ENCODE measurements around the gene RAX. TPM values are rescaled to one million over a fixed set of nuclear protein-coding genes. Genes with fewer than 3 reads are reported as not detected.

The RAX gene
- 0.57 to 0.94 TPM (median 0.89 TPM) in 3 replicates for total RNA-seq (2021)
- Bru-seq, nascent RNA = percentile 28 among the genes with signal in this experiment
- long read RNA-seq, experiment 1 = 0 reads
- long read RNA-seq, experiment 2, partial matches to known transcripts = 0 of 1 reads
- long read RNA-seq, experiment 2, other reads (novel, unspliced or antisense) = 0 of 1 reads
- long read RNA-seq, experiment 3 = 0 reads

DNA sequence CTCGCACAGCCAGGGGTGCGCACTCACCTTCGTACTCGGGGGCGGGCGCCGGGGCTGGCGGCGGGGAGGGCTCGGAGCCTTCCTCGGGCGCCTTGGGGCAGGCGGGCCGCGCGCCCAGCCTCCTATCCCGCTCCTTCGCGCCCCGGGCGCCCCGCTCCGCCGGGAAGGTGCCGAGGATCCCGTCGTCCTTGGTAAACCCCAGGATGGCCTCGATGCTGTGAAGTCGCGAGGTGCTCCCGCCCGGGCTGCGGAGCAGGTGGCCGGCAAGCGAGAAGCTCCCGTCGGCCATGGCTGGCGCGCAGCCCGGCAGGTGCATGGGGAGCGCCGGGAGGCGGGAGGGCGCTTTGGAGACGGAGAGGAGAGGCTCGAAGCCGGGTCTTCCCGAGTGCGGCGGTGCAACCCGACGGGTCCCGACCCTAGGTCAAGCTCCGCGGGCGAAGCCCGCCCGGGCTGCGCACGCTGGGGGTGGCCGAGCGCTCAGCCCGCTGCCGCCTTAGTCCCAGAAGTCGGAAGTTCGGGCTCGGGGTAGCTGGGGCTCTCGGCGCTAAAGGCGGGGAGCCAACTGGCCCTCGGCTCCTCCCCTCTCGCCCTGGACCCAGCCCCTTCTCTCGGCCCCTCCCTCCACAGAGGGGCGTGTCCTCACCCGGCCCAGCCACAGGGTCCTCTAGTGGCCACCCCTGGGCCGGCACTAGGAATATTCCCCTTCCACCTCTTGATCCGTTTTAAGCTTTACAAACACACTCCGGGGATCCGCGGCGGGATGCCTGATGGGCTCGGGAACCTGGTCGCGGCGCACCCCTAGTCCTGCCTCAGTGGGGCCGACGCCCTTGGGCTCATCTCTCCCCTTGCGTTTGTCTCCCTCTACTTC lies at the start of gene RAX:
TSS of gene RAX (minus strand) at position 564 of the 868 bp plus-strand sequence. CDS start at position 316, 248 bp downstream.
- Mint-ChIP-seq H3K9me3 (no peaks in the 10 kb centered on the region), H3K4me3 (peak within 1 kb of the TSS; percentile 84), H3K36me3 (no peaks in the 10 kb centered on the region), H3K4me1 (peaks cover 53% of the 10 kb centered on the region), H3K27ac (no peak within 1 kb of the TSS), H3K27me3 (ENCODE audit: low read depth) (peaks cover 97% of the 10 kb centered on the region)
- DNase-seq (ENCODE audit: low spot score) = peak; percentile 94
- ChIA-PET POLR2A (interaction anchor here (0.6 to 1.5 kb wide), 3 partner anchors 9 to 237 kb away, joined by 3 to 12 read pairs (median 4); no protein-coding TSS in a partner anchor), CTCF (interaction anchor here (0.7 to 3.9 kb wide), 17 partner anchors 9 to 632 kb away, joined by 3 to 28 read pairs (median 5); partner anchors contain the start of genes CCBE1, CPLX4 and GRP)
- peak; percentile 75 for ATAC-seq
- TF ChIP-seq FOXP1 (CRISPR knock-in tag; IDR thresholded peaks at IDR 0.05; ENCODE audit: borderline replicate concordance) = peak; percentile 99
- TF ChIP-seq, protein P1, sequence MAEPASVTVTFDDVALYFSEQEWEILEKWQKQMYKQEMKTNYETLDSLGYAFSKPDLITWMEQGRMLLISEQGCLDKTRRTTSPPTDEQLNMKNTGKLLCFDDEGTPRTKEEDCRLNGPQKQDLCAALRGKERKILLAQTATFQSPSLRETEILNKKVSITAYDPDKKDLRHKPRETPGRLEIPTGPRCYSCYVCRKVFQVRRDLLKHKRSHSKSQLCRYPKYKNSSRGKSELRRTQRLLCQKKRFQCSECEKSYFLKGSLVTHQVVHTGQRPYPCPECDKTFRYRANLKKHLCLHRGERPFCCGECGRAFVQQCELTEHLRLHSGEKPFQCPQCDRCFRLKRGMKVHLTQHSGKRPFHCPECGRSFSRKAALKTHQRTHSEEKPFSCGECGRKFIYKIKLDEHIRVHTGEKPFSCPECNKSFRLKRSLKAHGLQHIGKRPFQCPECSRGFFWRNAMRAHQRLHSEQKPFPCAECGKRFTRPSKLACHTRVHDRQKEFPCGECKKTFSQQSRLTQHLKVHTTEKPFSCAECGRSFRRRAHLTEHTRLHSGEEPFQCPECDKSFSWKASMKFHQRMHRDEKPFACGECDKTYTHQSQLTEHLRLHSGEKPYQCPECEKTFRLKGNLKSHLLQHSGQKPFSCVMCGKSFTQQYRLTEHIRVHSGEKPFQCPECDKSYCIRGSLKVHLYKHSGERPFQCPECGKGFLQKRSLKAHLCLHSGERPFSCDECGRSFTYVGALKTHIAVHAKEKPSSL (CRISPR knock-in tag; conservative IDR thresholded peaks at IDR 0.05) = no peak
- TF ChIP-seq, protein P2, sequence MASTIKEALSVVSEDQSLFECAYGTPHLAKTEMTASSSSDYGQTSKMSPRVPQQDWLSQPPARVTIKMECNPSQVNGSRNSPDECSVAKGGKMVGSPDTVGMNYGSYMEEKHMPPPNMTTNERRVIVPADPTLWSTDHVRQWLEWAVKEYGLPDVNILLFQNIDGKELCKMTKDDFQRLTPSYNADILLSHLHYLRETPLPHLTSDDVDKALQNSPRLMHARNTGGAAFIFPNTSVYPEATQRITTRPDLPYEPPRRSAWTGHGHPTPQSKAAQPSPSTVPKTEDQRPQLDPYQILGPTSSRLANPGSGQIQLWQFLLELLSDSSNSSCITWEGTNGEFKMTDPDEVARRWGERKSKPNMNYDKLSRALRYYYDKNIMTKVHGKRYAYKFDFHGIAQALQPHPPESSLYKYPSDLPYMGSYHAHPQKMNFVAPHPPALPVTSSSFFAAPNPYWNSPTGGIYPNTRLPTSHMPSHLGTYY (CRISPR knock-in tag; IDR thresholded peaks at IDR 0.05) = peak; percentile 57; the same call in 1 of the 2 replicates
- TF ChIP-seq MXD4 (CRISPR knock-in tag; IDR thresholded peaks at IDR 0.05; ENCODE audit: borderline replicate concordance) = no peak
- TF ChIP-seq, protein P3, sequence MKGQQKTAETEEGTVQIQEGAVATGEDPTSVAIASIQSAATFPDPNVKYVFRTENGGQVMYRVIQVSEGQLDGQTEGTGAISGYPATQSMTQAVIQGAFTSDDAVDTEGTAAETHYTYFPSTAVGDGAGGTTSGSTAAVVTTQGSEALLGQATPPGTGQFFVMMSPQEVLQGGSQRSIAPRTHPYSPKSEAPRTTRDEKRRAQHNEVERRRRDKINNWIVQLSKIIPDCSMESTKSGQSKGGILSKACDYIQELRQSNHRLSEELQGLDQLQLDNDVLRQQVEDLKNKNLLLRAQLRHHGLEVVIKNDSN (CRISPR knock-in tag; IDR thresholded peaks at IDR 0.05) = peak; percentile 80
- TF ChIP-seq, protein P4, sequence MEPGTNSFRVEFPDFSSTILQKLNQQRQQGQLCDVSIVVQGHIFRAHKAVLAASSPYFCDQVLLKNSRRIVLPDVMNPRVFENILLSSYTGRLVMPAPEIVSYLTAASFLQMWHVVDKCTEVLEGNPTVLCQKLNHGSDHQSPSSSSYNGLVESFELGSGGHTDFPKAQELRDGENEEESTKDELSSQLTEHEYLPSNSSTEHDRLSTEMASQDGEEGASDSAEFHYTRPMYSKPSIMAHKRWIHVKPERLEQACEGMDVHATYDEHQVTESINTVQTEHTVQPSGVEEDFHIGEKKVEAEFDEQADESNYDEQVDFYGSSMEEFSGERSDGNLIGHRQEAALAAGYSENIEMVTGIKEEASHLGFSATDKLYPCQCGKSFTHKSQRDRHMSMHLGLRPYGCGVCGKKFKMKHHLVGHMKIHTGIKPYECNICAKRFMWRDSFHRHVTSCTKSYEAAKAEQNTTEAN (CRISPR knock-in tag; IDR thresholded peaks at IDR 0.05) = peak; percentile 93
- TF ChIP-seq, protein P5, sequence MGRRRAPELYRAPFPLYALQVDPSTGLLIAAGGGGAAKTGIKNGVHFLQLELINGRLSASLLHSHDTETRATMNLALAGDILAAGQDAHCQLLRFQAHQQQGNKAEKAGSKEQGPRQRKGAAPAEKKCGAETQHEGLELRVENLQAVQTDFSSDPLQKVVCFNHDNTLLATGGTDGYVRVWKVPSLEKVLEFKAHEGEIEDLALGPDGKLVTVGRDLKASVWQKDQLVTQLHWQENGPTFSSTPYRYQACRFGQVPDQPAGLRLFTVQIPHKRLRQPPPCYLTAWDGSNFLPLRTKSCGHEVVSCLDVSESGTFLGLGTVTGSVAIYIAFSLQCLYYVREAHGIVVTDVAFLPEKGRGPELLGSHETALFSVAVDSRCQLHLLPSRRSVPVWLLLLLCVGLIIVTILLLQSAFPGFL (CRISPR knock-in tag; IDR thresholded peaks at IDR 0.05; ENCODE audit: borderline replicate concordance) = 0 out of 2 replicates have a peak, but pooled peaks have one; percentile 77
- no peak for TF ChIP-seq ZNF396 (CRISPR knock-in tag; IDR thresholded peaks at IDR 0.05; ENCODE audit: borderline replicate concordance)
- TF ChIP-seq PRRX2 (CRISPR knock-in tag; IDR thresholded peaks at IDR 0.05) = no peak
- no peak for TF ChIP-seq ZNF121 (CRISPR knock-in tag; IDR thresholded peaks at IDR 0.05)
- TF ChIP-seq, protein P6, sequence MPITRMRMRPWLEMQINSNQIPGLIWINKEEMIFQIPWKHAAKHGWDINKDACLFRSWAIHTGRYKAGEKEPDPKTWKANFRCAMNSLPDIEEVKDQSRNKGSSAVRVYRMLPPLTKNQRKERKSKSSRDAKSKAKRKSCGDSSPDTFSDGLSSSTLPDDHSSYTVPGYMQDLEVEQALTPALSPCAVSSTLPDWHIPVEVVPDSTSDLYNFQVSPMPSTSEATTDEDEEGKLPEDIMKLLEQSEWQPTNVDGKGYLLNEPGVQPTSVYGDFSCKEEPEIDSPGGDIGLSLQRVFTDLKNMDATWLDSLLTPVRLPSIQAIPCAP (CRISPR knock-in tag; IDR thresholded peaks at IDR 0.05) = peak; percentile 93; the same call in 1 of the 2 replicates
- TF ChIP-seq ZNF138 (CRISPR knock-in tag; conservative IDR thresholded peaks at IDR 0.05) = peak; percentile 58; the same call in 1 of the 2 replicates
- TF ChIP-seq NFYB (CRISPR knock-in tag; conservative IDR thresholded peaks at IDR 0.05; ENCODE audit: low read depth) = peak; percentile 62
- no peak for TF ChIP-seq GTF2I (CRISPR knock-in tag; conservative IDR thresholded peaks at IDR 0.05)
- TF ChIP-seq ZBTB21 (CRISPR knock-in tag; IDR thresholded peaks at IDR 0.05; ENCODE audit: borderline replicate concordance) = 0 out of 2 replicates have a peak, but pooled peaks have one; percentile 59
- peak; percentile 98 for TF ChIP-seq ELF4 (CRISPR knock-in tag; IDR thresholded peaks at IDR 0.05; ENCODE audit: low read depth)
- TF ChIP-seq, protein P7, sequence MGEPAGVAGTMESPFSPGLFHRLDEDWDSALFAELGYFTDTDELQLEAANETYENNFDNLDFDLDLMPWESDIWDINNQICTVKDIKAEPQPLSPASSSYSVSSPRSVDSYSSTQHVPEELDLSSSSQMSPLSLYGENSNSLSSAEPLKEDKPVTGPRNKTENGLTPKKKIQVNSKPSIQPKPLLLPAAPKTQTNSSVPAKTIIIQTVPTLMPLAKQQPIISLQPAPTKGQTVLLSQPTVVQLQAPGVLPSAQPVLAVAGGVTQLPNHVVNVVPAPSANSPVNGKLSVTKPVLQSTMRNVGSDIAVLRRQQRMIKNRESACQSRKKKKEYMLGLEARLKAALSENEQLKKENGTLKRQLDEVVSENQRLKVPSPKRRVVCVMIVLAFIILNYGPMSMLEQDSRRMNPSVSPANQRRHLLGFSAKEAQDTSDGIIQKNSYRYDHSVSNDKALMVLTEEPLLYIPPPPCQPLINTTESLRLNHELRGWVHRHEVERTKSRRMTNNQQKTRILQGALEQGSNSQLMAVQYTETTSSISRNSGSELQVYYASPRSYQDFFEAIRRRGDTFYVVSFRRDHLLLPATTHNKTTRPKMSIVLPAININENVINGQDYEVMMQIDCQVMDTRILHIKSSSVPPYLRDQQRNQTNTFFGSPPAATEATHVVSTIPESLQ (CRISPR knock-in tag; IDR thresholded peaks at IDR 0.05) = peak; percentile 80; the same call in 1 of the 2 replicates
- TF ChIP-seq, protein P8, sequence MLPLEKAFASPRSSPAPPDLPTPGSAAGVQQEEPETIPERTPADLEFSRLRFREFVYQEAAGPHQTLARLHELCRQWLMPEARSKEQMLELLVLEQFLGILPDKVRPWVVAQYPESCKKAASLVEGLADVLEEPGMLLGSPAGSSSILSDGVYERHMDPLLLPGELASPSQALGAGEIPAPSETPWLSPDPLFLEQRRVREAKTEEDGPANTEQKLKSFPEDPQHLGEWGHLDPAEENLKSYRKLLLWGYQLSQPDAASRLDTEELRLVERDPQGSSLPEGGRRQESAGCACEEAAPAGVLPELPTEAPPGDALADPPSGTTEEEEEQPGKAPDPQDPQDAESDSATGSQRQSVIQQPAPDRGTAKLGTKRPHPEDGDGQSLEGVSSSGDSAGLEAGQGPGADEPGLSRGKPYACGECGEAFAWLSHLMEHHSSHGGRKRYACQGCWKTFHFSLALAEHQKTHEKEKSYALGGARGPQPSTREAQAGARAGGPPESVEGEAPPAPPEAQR (CRISPR knock-in tag; IDR thresholded peaks at IDR 0.05) = no peak
- no peak; the same call in none of the 2 replicates for TF ChIP-seq SP1 (CRISPR knock-in tag; conservative IDR thresholded peaks at IDR 0.05)
- TF ChIP-seq ZNF219 (CRISPR knock-in tag; IDR thresholded peaks at IDR 0.05; ENCODE audit: borderline replicate concordance) = peak; percentile 81; the same call in 1 of the 2 replicates
- no peak for TF ChIP-seq GABPB1 (CRISPR knock-in tag; IDR thresholded peaks at IDR 0.05)
- peak; percentile 95; the same call in 1 of the 2 replicates for TF ChIP-seq TCF7 (CRISPR knock-in tag; IDR thresholded peaks at IDR 0.05; ENCODE audit: low read depth)
